IPS-NIHi7 (cell line): Measurements from ENCODE around the gene L3MBTL2.
A peak's percentile ranks its signal among the peaks of the same experiment; 100 is the strongest.

Experiments
- DNase-seq: peaks from one replicate; pipeline ENCODE4 v3.0.0; 2012; ENCODE audit warnings: mixed read lengths; ENCODE audit errors: extremely low spot score

The L3MBTL2 gene

GRCh38 chr22:41215409-41215808 is 10.3 kb downstream of the L3MBTL2 start:
- no peak for DNase-seq

- no peak for DNase-seq
Observed at GRCh38 chr22:41215926-41216325, 10.8 kb downstream of the L3MBTL2 start.

- no peak for DNase-seq
Observed at GRCh38 chr22:41216984-41217383, 11.9 kb downstream of the L3MBTL2 start.

GRCh38 chr22:41217553-41218157 is 12.5 kb downstream of the L3MBTL2 start:
- DNase-seq = no peak

- no peak for DNase-seq
Observed at GRCh38 chr22:41222846-41223507, 17.9 kb downstream of the L3MBTL2 start.

- no peak for DNase-seq
Observed at GRCh38 chr22:41223535-41223934, 18.4 kb downstream of the L3MBTL2 start.

GRCh38 chr22:41226723-41227655 is 21.9 kb downstream of the L3MBTL2 start:
- no peak for DNase-seq

- no peak for DNase-seq
Observed at GRCh38 chr22:41229215-41229614, 24.1 kb downstream of the L3MBTL2 start.

- no peak for DNase-seq
Observed at GRCh38 chr22:41229730-41230400, 24.8 kb downstream of the L3MBTL2 start.

- DNase-seq = no peak
Observed at GRCh38 chr22:41230401-41230785, 25.3 kb downstream of the L3MBTL2 start.

- DNase-seq = no peak
Observed at GRCh38 chr22:41231369-41231768, 26.3 kb downstream of the L3MBTL2 start.

- DNase-seq = no peak
Observed at GRCh38 chr22:41234815-41235695, 29.9 kb downstream of the L3MBTL2 start.

GRCh38 chr22:41237036-41237706 is 32.1 kb downstream of the L3MBTL2 start:
- DNase-seq = no peak

GRCh38 chr22:41237707-41238569 is 32.8 kb downstream of the L3MBTL2 start:
- peak; percentile 93 for DNase-seq

GRCh38 chr22:41238570-41239442 is 33.7 kb downstream of the L3MBTL2 start:
- DNase-seq = no peak

- DNase-seq = no peak
Observed at GRCh38 chr22:41239443-41240128, 34.5 kb downstream of the L3MBTL2 start.

- no peak for DNase-seq
Observed at GRCh38 chr22:41240377-41241132, 35.4 kb downstream of the L3MBTL2 start, which contains the start of gene CHADL. Gene CHADL, minus strand, starts transcription at chr22:41240931. Its CDS starts 50 bp downstream, at chr22:41240881.
